GM21381 (cell line): ENCODE results near the gene SSC4D.
"Not testable (repeated sequence)": the region's sequence is repeated elsewhere in the genome, so short reads cannot be mapped to it uniquely, and the experiment has no call there.

ENCODE experiments used
- ATAC-seq: cut with Tn5 transposase; IDR thresholded peaks from one replicate; pipeline ENCODE4 v1.9.1; 2021; ENCODE audit warnings: mild to moderate bottlenecking, moderate library complexity; ENCODE audit not compliant: unreplicated experiment

SSC4D gene

DNA sequence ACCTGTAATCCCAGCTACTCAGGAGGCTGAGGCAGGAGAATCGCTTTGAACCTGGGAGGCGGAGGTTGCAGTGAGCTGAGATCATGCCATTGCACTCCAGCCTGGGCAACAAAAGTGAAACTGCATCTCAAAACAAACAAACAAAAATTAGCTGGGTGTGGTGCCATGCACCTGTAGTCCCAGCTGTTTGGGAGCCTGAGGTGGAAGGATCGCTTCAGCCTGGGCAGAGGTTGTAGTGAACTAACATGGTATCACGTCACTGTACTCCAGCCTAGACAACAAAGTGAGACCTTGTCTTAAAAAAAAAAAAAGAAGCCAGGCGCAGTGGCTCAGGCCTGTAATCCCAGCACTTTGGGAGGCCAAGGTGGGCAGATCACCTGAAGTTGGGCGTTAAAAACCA lies 21.7 kb downstream of the SSC4D start:
- ATAC-seq, result not testable (repeated sequence)

DNA sequence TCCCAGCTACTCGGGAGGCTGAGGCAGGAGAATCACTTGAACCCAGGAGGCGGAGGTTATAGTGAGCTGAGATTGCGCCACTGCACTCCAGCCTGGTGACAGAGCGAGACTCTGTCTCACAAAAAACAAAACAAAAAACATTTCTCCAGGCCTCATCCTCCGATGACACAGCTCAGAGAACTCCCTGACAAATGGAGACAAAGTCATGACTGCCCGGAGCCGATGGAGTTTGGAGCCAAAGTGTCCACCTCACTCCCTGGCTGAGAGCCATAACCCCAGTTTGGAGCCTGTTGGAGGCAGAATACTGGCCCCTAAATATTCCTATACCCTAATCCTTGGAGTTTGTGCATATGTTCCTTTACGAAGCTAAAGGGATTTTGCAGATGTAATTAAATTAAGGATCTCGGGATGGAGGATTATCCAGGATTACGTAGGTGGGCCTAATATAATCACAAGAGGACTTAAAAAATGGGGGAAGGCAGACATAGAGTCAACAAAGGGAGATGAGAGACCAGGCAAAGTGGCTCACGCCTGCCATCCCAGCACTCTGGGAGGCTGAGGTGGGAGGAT lies 22.7 kb downstream of the SSC4D start:
- ATAC-seq, result no peak

DNA sequence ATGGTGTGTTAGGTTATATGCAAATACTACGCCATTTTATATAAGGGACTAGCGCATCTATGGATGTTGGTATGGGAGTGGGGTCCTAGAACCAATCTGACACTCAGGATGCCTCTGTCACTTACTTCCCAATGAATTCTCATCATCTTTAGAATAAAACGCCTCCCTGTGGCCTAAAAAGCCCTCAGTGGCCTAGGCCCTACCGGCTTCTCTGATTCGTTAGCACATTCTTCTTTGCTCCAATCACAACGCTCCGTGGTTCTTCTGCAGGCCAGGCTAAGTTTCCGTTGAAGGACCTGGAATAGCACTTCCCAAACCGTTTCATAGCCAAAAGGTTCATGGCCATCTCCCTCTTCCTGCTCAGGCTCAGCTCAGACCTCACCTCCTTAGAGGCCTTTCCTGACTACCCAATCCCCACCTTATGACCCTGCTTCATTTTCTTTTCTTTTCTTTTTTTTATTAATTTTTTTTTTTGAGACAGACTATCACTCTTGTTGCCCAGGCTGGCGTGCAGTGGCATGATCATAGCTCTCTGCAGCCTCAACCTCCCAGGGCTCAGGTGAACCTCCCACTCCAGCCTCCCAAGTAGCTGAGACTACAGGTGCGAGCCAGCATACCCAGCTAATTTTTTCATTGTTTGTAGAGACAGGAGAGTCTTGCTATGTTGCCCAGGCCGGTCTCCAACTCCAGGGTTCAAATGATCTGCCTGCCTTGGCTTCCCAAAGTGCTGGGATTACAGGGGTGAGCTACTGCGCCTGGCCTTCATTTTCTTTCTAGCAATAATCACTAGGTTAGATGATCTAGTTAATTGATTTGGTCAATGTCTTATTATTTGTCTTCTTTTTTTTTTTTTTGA lies 26.2 kb downstream of the SSC4D start:
- ATAC-seq, result no peak

DNA sequence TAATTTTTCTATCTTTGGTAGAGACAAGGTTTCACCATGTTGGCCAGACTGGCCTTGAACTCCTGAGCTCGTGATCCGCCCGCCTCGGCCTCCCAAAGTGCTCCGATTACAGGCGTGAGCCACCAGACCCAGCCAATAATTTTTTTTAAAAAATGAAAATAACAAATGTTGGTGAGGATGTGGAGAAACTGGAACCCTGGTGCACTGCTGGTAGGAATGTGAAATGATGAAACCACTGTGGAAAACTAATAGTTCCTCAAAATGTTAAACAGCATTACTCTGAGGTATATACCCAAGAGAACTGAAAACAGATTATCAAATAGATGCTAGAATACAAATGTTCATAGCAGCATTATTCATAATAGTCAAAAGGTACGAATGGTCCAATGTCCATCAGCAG lies 27.7 kb downstream of the SSC4D start:
- no peak for ATAC-seq

DNA sequence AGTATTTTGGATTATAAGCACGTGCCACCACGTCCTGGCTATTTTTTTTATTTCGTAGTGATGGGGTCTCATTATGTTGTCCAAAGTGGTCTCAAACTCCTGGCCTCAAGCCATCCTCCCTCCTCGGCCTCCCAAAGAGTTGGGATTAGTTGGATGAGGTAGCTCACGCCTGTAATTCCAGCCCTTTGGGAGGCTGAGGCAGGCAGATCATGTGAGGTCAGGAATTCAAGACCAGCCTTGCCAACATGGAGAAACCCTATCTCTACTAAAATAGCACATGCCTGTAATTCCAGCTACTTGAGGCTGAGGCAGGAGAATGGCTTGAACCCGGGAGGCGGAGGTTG lies 28.9 kb downstream of the SSC4D start:
- no peak for ATAC-seq

DNA sequence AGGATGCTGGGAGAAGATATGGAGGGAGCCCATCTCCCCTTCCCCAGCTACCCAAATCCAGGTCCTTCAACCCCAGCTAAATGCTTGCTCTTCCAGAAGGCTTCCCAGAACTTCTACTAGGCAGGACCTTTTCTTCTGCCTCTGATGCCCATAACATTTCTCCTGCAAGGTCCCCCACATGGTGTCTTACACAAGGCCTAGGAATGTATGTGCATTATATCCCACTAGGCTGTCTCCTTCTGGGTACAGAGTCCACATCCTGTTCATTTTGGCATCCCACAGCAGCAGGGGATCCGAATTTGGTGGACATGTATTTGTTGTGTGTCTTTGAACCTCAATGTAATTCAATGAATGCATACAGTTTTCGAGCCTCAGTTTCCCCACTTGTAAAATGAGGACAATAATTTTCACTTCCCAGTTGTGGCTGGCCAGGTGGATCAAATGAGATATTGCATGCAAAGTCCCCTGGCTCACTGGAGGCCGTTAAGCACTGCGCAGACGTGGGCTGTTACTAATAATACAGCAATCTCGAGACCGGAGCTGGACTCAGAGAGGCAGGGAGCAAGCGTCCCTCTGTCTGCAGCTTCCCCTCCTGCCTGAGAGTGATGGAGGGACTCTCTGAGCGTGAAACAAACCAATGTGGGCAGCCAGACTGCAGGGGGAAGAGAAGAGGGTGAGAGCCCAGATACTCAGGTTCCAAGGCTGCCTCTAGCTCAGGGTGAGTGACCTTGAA lies 32.1 kb downstream of the SSC4D start:
- no peak for ATAC-seq

DNA sequence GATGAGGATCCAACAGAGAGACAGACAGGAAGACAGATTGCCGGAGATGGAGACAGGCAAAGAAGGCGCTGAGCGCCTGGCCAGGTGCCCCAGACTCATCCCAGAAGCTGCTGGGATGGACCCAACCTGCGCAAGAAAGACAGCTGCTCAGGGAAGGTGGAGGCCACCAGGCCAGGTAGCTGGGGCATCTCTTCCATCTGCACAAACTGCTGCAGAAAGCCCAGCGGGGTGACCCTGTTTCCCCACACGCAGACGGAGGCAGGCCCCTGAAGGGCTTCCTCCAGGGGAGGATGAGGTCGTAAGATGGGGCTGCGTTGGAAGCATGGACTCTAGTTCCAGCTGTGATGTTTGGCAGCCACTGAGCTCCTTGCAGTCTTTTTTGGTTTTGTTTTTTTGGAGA lies 34.2 kb downstream of the SSC4D start:
- no peak for ATAC-seq

DNA sequence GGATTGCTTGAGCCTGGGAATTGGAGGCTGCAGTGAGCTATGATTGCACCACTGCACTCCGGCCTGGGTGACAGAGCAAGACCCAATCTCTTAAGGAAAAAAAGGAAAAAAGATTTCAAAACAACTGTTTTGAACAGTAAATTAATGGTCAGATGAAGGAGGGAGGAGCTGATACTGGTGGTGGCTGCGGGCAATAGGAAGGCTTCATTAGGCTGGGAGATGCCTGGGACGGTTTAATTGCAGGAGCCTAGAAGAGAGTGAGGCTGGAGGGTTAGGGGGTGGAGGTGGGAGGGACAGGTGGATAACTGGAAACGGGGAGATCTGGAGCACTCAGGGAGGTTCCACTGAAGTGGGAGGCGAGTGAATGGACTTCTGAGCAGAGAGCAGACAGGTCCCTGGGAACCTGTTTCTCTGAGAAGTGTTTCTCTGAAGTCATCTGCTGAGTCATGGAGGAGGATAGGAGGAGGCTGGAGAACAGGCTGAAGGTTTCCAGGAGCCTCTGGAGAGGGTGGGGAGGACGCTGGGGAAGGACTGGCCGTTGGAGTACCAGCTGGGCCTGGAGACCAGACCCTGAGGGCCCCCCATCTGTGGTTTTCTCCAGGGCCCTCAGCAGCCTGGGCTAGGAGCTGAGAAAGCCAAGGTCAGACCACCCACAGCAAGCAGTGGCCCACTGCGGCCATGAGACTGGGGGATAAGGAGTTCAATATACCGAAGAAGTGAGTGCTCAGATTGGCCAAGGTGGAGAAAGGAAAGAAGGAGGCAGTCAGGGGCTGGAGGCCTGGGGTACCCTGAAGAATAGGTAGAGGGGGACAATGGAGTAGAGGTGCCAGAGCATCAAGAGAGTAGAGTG lies 36.3 kb downstream of the SSC4D start:
- ATAC-seq, result no peak

DNA sequence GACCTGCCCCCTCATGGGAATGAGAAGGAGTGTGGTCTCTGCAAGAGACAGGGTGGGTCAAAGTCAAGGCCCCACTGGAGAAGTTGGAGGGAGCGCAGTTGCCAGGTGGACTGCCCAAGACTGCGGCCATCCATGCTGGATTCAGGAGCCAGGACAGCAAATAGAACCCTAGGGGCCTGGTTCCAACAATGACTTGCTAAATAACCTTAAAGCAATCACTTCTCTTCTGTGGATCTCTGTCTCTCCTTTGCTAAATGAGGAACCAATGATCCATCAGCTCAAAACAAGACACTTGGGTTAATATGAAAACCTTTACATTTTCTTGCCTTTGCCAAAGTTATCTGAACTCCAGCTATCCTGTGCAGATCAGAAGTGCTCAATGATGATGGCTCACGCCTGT lies 38.1 kb downstream of the SSC4D start:
- no peak for ATAC-seq

DNA sequence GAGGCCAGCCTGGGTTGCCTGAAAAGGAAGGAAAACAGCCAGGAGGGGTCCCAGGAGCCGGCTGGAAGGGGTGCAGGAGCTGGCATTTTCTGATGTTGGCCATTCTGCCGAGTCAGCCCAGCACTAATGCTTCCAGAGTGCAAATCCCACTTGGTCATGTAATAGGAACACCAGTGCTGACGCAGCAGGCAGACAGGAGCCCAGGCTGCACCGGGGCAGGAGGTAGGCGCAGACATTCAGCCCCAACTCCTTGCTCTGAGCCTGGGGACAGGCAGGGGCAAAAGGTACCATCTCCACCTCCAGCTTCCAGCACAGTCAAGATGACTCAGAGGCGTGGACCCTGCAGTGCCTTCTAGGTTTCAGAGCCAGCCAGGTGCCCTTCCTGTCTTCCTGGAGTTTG lies 40.5 kb downstream of the SSC4D start:
- ATAC-seq, result no peak

DNA sequence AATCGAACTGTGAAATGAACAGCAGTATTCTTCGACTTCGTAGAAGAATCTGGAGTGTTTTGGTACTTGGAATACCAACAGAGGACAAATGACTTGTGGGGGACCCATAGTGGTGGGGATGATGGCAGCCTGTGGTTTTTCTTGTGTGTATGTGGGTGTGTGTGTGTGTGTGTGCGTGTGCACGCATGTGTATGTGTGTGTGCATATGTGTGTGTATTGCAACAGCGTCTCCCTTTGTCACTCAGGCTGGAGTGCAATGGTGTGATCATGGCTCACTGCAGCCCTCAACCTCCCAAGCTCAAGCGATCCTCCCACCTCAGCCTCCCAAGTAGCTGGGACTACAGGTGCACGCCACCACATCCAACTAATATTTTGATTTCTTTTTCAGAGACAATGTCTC lies 41.3 kb downstream of the SSC4D start:
- no peak for ATAC-seq

DNA sequence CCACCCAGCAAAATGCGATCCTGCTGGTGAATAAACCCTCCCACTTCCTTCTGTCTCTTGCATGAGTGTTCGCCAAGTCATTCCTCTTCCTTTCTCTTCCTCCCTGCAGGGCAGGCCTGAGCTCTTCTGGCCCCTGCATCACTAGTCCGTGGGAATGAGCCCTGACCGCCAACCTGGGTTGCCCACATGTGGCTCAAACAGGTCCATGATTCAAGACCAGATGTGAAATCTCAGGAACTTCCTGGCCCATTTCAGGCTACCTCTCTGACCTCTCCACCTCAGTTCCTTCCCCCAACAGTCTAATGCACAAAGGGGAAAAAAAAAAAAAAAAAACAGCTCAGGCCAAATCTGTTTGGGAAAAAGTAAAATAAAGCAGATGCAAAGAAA lies 45.3 kb downstream of the SSC4D start:
- ATAC-seq, result no peak

DNA sequence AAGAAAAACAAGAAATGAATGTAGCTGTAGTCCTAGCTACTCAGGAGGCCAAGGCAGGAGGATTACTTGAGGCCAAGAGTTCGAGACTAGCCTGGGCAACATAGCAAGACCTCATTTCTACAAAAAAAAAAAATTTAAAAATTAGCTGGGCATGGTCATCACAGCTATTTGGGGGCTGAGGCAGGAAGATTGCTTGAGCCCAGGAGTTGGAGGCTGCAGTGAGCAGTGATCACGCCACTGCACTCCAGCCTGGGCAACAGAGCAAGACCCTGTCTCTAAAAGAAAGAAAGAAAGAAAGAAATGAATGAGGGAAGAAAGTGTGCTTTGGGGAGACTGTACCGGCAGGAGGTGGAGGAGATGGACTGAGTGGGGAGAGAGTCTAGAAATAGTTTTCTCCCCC lies 45.7 kb downstream of the SSC4D start:
- ATAC-seq, result not testable (repeated sequence)

DNA sequence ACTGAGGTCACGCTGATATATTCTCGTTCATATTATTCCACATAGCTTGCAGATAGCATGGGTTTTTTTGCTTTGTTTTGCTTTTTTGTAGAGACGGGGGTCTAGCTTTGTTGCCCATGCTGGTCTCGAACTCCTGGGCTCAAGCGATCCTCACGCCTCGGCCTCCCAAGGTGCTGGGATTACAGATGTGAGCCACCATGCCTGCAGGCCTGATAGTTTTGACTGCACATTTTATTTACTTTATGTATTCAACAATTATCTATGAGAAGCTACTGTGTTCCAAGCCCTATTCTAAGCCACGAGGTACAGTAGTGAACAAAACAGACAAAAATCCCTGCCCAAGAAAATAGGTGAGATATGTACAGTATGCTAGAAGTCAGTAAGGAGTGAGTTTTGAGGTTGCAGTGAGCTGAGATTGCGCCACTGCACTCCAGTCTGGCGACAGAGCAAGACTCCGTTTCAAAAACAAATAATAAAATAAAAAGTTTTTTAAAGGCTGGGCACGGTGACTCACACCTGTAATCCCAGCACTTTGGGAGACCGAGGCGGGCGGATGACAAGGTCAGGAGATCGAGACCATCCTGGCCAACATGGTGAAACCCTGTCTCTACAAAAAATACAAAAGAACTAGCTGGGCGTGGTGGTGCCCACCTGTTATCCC lies 49.4 kb downstream of the SSC4D start:
- no peak for ATAC-seq

DNA sequence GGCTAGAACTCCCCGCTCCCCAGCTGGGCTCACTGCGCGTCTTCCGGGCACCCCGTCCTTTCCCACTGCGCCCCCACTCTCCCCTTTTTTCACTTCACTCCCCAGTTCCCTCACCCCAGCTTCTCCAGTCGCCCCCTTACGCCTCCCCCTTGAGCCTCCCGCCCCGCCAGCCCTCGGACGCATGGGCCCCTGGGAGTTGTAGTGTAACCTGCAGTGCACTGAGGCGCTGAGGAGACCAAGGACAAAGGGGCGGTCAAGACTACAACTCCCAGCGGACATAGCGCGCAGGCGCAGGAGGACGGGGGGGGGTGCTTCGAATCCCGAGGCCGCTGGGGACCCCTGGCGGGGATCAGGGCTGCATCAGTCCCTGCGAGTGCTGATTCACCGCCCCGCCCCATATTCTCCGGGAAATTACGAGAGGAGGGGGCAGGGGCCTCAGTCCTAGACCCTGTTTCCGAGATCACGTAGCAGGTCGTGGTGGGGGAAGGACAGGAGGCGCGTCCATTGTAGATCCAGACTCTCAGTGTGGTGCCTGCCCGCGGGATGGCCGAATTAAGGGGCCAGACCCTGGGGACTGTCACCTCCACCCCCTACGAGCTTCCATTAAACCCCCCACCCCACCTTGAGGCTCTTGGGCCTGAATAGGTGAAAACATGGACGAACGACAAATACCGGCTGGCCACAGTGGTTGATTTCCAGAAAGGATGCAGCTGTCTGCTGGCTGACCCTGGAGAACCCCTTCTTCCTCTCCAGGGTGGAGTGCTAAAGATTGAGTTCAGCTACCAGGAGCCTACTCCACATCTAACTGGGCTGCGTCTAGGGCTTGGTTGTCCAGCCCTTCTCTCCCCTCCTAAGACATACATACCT lies 50.2 kb downstream of the SSC4D start:
- ATAC-seq, result peak; percentile 91

DNA sequence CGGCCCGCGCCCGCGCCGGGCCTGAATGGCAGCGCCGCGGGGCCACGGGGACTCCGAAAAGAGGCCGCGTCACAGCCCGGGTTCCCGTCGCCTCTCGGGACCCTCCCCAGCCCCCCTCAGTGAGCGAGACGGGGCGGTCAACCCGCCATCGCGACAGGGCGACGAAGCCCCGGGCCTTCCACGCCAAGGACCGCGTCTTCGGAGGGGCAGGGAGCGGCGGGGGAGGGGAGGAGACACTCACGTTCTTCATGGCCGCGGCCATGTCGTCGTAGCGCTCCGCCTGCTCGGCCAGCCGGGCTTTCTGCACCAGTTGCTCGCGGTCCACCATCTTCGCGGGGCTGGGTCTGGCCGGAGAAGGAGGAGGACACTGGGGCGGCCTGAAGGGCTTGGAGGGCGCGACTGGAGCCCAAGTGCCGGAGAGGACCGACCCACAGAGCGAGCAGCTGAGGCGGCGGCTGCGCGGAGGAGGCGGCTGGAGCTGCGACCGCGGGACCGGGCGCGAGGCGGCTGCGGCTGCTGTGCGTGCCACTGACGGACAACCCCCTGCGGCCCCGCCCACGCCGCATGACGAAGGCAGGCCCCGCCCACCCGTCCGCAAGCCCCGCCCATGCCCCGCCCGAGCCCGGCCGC lies 50.9 kb downstream of the SSC4D start, which contains the start of gene YWHAG:
TSS of gene YWHAG (minus strand) at position 511 of the 630 bp plus-strand sequence. CDS start at position 328, 183 bp downstream.
- ATAC-seq, result peak; percentile 68

DNA sequence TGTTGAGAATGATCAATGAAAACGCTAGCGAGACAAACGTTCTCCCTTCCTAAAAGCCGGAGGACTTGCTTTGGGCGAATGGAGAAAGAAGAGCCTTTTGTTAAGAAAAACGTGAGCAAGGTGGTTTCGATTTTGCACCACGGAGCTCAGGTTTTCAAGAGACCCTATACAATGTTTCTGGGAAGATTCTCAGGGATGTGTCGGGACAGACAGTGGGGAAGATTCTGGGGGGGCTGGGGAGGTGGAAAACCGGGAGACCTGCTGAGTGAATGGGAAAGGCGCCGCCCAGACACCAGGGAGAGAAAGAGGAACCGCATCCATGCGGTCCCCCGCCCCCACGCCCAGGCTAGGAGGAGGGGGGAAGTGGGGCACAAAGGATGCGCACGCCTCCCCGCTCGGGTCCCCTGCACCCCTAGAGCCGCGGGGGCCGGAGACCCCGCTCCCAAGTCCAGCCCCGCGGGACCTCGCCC lies 51.5 kb downstream of the SSC4D start:
- ATAC-seq, result peak; percentile 31

DNA sequence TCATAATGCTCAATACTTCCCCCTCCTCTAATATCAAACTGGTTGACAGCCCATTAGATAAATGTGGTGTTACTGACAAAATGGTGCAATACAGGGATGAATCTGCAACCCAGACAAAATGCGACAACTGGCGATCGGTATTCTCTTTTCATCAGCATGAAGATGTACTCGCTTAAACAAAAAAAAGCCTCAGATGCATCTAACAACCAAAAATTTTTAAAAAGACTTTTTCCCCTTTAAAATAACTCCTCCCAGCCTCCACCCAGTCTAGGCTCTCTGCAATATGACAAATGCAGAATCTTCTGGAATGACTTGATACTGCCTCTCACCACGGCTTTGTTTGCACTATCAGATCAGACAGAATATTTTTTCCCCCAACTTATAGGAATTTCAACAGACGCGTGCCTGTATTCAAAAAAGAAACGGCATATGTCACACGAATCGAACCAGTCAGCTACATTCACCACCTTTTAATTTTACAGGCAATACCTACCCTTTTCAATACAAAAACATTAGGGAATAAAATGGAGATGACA lies 52.0 kb downstream of the SSC4D start:
- no peak for ATAC-seq

DNA sequence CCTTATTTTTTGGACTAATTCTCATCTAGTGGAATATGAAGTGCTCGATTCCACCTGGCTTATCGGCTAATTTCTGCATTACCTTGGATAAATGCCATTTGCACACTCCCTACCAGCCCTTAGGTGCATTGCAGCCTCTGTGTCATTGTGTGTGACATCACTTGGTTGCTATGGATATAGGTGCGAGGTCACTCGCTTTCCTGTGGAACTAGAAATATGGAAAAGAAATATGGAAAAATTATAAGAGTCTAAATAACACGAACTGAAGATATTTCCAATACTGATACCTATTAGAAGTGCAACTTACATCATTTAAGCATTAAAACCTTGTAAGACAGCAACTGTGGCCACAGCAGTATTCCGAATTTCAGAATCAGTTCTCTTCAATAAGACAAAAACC lies 52.7 kb downstream of the SSC4D start:
- ATAC-seq, result no peak
